22Rv1 (cell line): ENCODE data around the gene ARMC6.

Experiments
- ZFX ChIP-seq: fragments of 450-650 bp; IDR thresholded peaks from 2 replicates; pipeline ENCODE4 v1.6.1; 2017; ENCODE audit warnings: antibody characterized with exemption, borderline replicate concordance
- TF ChIP-seq, protein P1 (sequence below): fragments of 450-650 bp; IDR thresholded peaks from 2 replicates; pipeline ENCODE4 v1.5.1; 2017; ENCODE audit warnings: mild to moderate bottlenecking

DNA sequence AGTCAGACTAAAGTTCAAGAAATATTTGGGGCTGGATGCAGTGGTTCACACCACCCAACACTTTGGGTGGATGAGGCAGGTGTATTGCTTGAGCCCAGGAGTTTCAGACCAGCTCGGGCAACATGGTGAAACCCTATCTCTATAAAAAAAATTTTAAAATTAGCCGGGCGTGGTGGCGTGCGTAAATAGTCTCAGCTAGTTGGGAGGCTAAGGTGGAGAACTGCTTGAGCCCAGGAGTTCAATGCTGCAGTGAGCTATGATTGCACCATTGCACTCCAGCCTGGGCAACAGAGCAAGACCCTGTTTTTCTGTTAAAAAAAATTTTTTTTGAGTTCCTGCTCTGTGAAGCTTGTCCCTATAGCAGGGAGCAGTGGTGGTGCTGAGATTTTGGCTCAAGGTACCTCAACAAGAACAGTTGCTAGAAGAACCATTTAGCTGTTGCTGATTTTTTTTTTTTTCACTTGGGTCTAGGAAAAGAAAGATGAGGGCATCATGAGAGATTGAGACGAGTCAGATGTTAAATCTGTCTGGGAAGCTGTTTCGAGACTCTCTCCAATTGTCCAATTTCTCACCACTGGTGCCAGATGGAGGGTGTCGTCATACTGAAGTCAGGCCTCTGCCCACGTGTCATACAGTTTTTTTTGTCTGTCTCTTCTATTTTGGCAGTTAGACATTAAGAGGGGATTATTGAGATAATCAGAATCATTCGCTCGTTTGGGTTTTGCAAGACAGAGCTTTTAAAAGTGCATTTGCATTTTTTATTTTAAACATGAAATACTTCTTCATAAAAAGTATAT is 34.1 kb downstream of the ARMC6 start:
- TF ChIP-seq, protein P1, sequence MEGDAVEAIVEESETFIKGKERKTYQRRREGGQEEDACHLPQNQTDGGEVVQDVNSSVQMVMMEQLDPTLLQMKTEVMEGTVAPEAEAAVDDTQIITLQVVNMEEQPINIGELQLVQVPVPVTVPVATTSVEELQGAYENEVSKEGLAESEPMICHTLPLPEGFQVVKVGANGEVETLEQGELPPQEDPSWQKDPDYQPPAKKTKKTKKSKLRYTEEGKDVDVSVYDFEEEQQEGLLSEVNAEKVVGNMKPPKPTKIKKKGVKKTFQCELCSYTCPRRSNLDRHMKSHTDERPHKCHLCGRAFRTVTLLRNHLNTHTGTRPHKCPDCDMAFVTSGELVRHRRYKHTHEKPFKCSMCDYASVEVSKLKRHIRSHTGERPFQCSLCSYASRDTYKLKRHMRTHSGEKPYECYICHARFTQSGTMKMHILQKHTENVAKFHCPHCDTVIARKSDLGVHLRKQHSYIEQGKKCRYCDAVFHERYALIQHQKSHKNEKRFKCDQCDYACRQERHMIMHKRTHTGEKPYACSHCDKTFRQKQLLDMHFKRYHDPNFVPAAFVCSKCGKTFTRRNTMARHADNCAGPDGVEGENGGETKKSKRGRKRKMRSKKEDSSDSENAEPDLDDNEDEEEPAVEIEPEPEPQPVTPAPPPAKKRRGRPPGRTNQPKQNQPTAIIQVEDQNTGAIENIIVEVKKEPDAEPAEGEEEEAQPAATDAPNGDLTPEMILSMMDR = no peak
- no peak for TF ChIP-seq ZFX
